Heart left ventricle (tissue), 13 donors: Measurements from ENCODE around the gene RBMS1.

Experiments
- POLR2A ChIP-seq, 2 donors: fragments of 450-650 bp; IDR thresholded peaks; one replicate each; pipeline ENCODE4 v1.6.1; 2017; ENCODE audit warnings: antibody characterized with exemption in 2 of 2, mild to moderate bottlenecking in 2 of 2, moderate library complexity in 2 of 2
- TF ChIP-seq, protein P1 (sequence below), 12 donors: fragments of 200-600 bp; sonication (generic) in 4 of 12; IDR thresholded peaks; one replicate each; pipeline versions ENCODE4 v1.5.0 to v1.8.0; 2018 to 2022; ENCODE audit warnings: antibody characterized with exemption in 12 of 12, mild to moderate bottlenecking in 5 of 12
- donor health status: ischemic (EF 13 %, LVEDD 7.1; RV severe dilation, severe dysfunction).
- donor health status: DM: no; HTN: yes; CAD: no.
- donor health status: DM: no; HTN: no; CAD: no.
- donor health status: ischemic (EF 25% LVEDD 6.9; RV normal size, moderate dysfunction).
- donor health status: ischemic (EF 25% LVEDD 5.7; RV mildly dilated, moderate dysfunction).
- donor health status: ischemic (EF 35%, LVEDD 5.7; RV mildly dilated, moderate dysfunction).
- donor health status: nonischemic (EF 11% LVEDD 7.7; RV severe dilation, severe dysfunction).
- donor health status: DM: yes; HTN: yes; CAD: no.
- donor health status: PGD.
- donor health status: ischemic (EF 29% LVEDD 5.4; RV normal size, mild dysfunction).
- donor health status: nonischemic (EF 23%, LVEDD 6.1; RV moderate dilation, normal function).

DNA sequence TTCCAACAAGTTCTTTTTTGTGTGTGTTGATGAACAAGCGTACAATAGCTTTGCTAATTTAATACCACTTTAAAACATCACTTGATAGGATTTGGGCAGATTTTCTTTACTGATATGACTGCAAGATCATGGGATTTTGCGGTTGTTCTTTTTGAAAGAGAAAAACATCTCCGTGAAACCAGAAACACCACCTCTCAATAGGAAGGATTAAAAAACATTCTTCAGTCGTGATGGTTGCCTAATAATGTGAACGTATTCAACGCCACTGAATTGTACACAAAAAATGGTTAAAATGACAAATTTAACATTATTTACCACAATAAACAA, 19.3 kb downstream of the RBMS1 start:
- TF ChIP-seq POLR2A (IDR thresholded peaks at IDR 0.05), result no peak
- TF ChIP-seq, protein P1, sequence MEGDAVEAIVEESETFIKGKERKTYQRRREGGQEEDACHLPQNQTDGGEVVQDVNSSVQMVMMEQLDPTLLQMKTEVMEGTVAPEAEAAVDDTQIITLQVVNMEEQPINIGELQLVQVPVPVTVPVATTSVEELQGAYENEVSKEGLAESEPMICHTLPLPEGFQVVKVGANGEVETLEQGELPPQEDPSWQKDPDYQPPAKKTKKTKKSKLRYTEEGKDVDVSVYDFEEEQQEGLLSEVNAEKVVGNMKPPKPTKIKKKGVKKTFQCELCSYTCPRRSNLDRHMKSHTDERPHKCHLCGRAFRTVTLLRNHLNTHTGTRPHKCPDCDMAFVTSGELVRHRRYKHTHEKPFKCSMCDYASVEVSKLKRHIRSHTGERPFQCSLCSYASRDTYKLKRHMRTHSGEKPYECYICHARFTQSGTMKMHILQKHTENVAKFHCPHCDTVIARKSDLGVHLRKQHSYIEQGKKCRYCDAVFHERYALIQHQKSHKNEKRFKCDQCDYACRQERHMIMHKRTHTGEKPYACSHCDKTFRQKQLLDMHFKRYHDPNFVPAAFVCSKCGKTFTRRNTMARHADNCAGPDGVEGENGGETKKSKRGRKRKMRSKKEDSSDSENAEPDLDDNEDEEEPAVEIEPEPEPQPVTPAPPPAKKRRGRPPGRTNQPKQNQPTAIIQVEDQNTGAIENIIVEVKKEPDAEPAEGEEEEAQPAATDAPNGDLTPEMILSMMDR (IDR thresholded peaks at IDR 0.05), result no peak
